Neural crest cell (in vitro differentiated cells): ENCODE results near the gene CSAD. TPM values are rescaled to one million over a fixed set of nuclear protein-coding genes. Genes with fewer than 3 reads are reported as not detected.

Source experiments
- DNase-seq: peaks from one replicate; pipeline ENCODE4 v3.0.0; 2021; ENCODE audit warnings: low read depth, mixed read lengths, low spot score
- H3K27ac Mint-ChIP-seq: one replicate; pipeline ENCODE4 v1.8.0; 2021; ENCODE audit warnings: mild to moderate bottlenecking, mixed read lengths; ENCODE audit not compliant: unreplicated experiment
- H3K27me3 Mint-ChIP-seq: 2 replicates; pipeline ENCODE4 v1.8.0; 2021; ENCODE audit warnings: low read depth, mild to moderate bottlenecking, mixed read lengths
- H3K36me3 Mint-ChIP-seq: 2 replicates; pipeline ENCODE4 v1.8.0; 2021; ENCODE audit warnings: low read depth, mild to moderate bottlenecking, mixed read lengths
- H3K4me1 Mint-ChIP-seq: 2 replicates; pipeline ENCODE4 v1.8.0; 2021; ENCODE audit warnings: mixed read lengths
- H3K4me3 Mint-ChIP-seq: one replicate; pipeline ENCODE4 v1.8.0; 2021; ENCODE audit warnings: mild to moderate bottlenecking, mixed read lengths
- H3K9me3 Mint-ChIP-seq: 2 replicates; pipeline ENCODE4 v1.8.0; 2021; ENCODE audit warnings: mixed read lengths
- CTCF ChIP-seq: fragments of 200-600 bp; sonication (generic); conservative IDR thresholded peaks from 2 replicates; pipeline ENCODE4 v1.5.0; 2021; ENCODE audit warnings: antibody characterized with exemption, mild to moderate bottlenecking
- total RNA-seq: library from RNA; stranded (reverse); gene quantifications from 2 replicates; pipeline ENCODE4 v1.2.1, GENCODE V29; 2021

The CSAD gene
- total RNA-seq, 1 donor from 2014 or later: 22.1 TPM

DNA sequence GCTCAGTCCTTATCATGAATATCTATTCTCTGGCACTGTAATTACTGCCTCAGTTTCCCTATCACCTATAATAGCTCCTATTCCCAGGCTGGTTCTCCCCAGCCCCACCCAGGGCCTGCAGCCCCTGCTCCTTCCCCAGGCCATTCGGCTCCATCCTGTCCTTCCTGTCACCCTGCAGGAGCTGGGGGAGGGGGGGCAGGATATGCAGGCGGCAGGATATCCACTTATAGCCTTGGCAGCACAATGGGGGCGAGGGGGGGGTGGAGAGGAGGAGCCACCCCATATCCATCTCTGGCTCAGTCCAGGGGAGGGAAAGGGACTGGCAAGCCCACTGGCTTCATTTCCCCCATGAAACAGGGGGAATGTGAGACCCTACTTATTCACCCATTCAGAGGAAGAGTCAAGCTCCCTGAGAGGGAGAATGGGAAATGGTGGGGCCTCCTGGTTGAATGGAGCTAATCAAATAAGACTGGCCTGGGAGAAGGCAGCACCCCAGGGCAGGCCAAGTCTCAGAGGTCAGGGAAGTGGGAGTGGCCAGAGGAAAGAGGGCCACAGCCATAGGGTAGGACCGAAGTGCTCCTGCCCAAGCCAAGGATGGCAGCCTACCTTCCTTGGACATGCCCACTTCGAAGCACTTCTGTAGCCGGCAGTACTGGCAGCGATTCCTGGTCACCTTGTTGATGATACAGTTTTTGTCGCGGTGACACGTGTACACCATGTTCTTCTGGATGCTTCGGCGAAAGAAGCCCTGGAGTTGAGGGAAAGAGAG lies 34.1 kb upstream of the CSAD start:
- no peak for TF ChIP-seq CTCF
- H3K4me1 Mint-ChIP-seq: peaks cover 52% of the 10 kb centered on the region
- H3K36me3 Mint-ChIP-seq: no peaks in the 10 kb centered on the region
- H3K9me3 Mint-ChIP-seq: no peaks in the 10 kb centered on the region
- no peak overlapping the region for H3K4me3 Mint-ChIP-seq
- no peak for DNase-seq
- no peak overlapping the region for H3K27ac Mint-ChIP-seq
- H3K27me3 Mint-ChIP-seq: peaks cover 53% of the 10 kb centered on the region

DNA sequence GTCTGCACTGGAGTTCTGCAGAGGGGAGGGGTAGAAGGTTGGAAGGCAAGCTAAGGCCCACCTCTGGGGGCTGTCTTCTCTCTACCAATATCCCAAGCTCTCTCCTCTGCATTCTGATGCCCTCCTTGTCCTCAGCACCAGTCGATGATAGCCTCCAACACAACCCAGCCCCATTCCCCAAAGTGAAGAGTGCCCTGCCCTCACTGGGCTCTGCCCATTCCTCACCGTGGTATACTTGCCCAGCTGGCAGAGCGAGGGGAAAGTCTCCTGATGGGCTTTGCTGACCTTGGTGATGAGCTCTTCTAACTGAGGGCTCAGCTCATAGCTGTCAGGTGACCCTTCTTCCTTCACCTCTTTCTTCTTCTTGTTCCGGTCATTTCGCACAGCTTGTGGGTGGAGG lies 33.5 kb upstream of the CSAD start:
- peaks cover 46% of the 10 kb centered on the region for H3K27me3 Mint-ChIP-seq
- no peak overlapping the region for H3K27ac Mint-ChIP-seq
- no peaks in the 10 kb centered on the region for H3K9me3 Mint-ChIP-seq
- no peak overlapping the region for H3K4me3 Mint-ChIP-seq
- H3K36me3 Mint-ChIP-seq: no peaks in the 10 kb centered on the region
- H3K4me1 Mint-ChIP-seq: peaks cover 47% of the 10 kb centered on the region
- TF ChIP-seq CTCF: no peak
- DNase-seq: no peak

GRCh38 chr12:53213348-53213747 lies 32.6 kb upstream of the CSAD start:
- peak; percentile 94 for TF ChIP-seq CTCF
- no peaks in the 10 kb centered on the region for H3K36me3 Mint-ChIP-seq
- H3K4me3 Mint-ChIP-seq: peak overlapping the region; percentile 53
- no peak overlapping the region for H3K27ac Mint-ChIP-seq
- peak; percentile 94 for DNase-seq
- peaks cover 41% of the 10 kb centered on the region for H3K27me3 Mint-ChIP-seq
- H3K9me3 Mint-ChIP-seq: no peaks in the 10 kb centered on the region
- H3K4me1 Mint-ChIP-seq: peaks cover 52% of the 10 kb centered on the region

- Mint-ChIP-seq H3K36me3 (no peaks in the 10 kb centered on the region), H3K9me3 (no peaks in the 10 kb centered on the region), H3K27me3 (peaks cover 36% of the 10 kb centered on the region), H3K27ac (no peak overlapping the region), H3K4me3 (no peak overlapping the region), H3K4me1 (peaks cover 53% of the 10 kb centered on the region)
- no peak for TF ChIP-seq CTCF
- DNase-seq: no peak
These were observed 32.2 kb upstream of the CSAD start for GRCh38 chr12:53212931-53213330.

DNA sequence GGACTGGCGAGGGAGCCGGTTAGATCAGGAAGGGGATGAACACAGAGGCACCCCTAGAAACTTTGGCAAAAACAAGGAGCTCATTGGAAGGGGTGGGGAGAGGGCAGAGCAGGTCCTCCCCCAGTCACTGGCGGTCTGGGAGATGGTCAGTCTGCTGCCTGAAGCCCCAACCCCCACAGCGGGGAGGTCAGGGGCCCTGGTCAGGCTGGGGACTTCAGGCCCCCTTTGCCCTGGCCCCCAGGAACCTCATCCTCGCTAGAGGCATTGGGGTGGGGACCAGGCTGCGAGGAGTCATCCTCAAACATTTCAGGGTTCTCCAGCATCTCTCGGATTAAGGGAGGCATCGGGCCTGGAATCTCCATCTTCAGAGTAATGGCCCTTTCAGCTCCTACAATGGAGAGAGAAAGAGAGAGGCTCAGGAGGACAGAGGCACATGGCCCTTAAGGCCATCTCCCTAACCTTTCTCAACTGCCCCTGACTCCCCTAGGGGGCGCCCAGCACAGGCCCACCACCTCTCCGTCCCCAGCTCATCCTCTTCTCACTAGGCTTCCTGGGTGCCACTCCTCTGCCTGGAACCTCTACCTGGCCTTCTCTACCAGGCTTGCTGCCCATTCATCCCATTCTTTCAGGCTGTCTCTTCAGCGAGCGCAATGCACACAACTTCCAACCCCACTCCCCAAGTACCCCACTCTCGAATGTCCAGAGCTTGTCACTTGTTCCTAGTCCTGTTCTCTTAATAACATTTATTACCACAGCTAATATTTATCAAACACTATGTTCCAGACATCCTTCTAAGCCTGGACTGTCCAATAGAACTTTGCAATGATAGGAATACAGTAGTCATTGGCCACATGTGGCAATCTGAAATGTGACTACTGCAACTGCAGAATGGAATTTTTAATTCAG lies 31.0 kb upstream of the CSAD start:
- Mint-ChIP-seq H3K9me3 (no peaks in the 10 kb centered on the region), H3K4me1 (peaks cover 42% of the 10 kb centered on the region), H3K36me3 (no peaks in the 10 kb centered on the region), H3K27ac (no peak overlapping the region), H3K27me3 (peaks cover 28% of the 10 kb centered on the region), H3K4me3 (no peak overlapping the region)
- no peak for DNase-seq
- peak; percentile 54 for TF ChIP-seq CTCF
